ENCODE results near the gene CNIH3.

CNIH3 gene

GRCh38 chr1:224632921-224633321 lies 16.8 kb downstream of the CNIH3 start:
- in situ Hi-C loops (cut with HindIII; ENCODE audit: low pct_ligation_motif_present, low pct_unique_long_range_greater_than_20kb, low sequenced_read_pairs) = no loop called here
- DNase-seq = peak; percentile 16

- no peak for DNase-seq
- in situ Hi-C loops (cut with HindIII; ENCODE audit: low pct_ligation_motif_present, low pct_unique_long_range_greater_than_20kb, low sequenced_read_pairs) = no loop called here
Measured at GRCh38 chr1:224635356-224635755, 19.2 kb downstream of the CNIH3 start.

- in situ Hi-C loops (cut with HindIII; ENCODE audit: low pct_ligation_motif_present, low pct_unique_long_range_greater_than_20kb, low sequenced_read_pairs) = no loop called here
- DNase-seq = no peak
Measured at GRCh38 chr1:224637515-224637914, 21.4 kb downstream of the CNIH3 start.

DNA sequence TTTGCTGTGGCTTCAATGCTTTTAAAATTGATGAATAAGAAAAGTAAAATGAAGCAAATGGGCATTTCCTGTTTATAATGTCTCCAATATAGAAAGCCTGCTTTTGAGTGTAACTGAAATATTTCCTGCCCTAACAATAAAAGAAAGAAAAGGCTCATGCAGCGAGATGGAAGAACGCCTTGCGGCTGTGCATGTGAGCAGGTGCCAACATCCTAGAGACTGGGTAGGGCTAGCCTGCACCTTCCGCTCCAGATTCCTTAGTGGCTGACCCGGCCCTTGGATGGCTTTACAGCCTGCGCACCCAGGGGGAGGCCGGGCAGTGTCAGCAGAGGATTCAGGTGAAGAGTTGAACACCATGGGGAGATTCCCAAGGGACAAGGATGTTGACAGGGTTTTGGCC lies 21.8 kb downstream of the CNIH3 start:
- no peak for DNase-seq
- in situ Hi-C loops (cut with HindIII; ENCODE audit: low pct_ligation_motif_present, low pct_unique_long_range_greater_than_20kb, low sequenced_read_pairs) = no loop called here

GRCh38 chr1:224639426-224639975 lies 23.4 kb downstream of the CNIH3 start:
- DNase-seq = no peak
- in situ Hi-C loops (cut with HindIII; ENCODE audit: low pct_ligation_motif_present, low pct_unique_long_range_greater_than_20kb, low sequenced_read_pairs) = no loop called here

DNA sequence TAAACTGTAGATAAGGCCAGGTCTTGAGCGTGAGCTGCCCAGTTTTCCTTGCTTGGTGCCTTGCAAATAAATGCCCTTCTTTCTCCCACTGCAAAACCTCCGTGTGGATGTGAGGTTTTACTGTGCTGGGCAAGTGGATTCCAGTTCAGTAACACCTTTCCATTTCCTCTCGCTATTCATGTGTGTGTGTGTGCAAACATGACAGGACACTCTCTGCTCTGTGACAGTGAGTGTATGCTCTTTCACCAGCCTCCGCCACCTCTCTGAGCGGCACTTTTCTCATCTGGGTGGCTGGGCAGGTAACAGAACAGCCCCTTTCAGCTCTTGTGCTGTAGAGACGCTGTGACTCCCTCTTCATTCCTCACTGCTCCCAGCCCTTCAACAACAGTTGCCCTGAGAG lies 23.9 kb downstream of the CNIH3 start:
- no peak for DNase-seq
- in situ Hi-C loops (cut with HindIII; ENCODE audit: low pct_ligation_motif_present, low pct_unique_long_range_greater_than_20kb, low sequenced_read_pairs) = no loop called here

DNA sequence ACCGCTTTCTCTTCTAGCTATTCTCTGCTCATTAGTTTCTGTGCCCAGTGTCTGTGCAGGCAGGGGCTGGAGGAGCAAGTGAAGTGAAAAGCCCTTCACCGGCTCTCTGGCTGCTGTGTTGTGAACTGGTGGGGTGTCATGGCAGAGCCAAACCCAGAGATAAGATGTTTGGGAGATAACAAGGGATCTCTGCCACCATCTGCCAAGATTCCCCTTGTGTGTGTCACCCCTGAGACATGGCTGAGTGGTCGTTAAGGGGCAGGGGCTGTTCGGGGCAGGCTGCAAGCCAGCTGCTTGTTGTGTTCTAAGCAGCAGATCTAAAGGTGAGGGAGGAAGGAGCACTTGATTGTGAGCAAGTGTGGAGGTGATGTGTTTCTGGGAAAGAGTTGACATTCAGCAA lies 24.5 kb downstream of the CNIH3 start:
- in situ Hi-C loops (cut with HindIII; ENCODE audit: low pct_ligation_motif_present, low pct_unique_long_range_greater_than_20kb, low sequenced_read_pairs) = no loop called here

GRCh38 chr1:224641030-224641429 lies 24.9 kb downstream of the CNIH3 start:
- in situ Hi-C loops (cut with HindIII; ENCODE audit: low pct_ligation_motif_present, low pct_unique_long_range_greater_than_20kb, low sequenced_read_pairs) = no loop called here
- no peak for DNase-seq

More for the DNA sequence above, 24.5 kb downstream of the CNIH3 start:
- no peak for DNase-seq

GRCh38 chr1:224643653-224644052 lies 27.5 kb downstream of the CNIH3 start:
- in situ Hi-C loops (cut with HindIII; ENCODE audit: low pct_ligation_motif_present, low pct_unique_long_range_greater_than_20kb, low sequenced_read_pairs) = no loop called here
- no peak for DNase-seq

DNA sequence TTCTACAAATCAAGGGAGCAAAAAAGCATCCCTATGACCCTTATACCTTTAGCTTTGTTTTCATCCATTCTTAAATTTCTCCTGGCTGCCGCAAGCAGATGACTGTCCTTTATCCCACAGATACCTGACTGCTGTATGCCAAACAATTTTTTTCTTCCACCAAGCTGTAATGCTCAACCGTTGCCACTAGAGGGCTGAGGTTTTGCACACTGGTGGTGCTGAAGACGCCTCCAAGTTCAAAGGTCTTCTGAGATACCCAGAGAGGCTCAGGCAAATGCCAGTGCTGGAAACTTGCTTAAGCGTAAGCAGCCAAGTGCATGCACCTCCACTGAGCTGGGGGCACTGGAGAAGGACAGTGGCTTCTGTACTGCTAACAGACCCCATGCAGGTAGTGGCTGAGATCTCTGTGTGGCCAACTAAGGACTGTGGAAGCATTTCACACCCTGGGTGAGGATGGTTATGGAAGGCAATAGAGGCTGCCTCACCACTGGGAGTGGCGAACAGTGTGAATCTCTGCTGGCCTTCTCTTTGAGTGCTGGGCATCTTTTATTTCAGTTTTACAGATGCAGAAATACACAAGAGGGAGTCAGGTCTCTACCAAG lies 28.5 kb downstream of the CNIH3 start:
- peak; percentile 60 for DNase-seq
- in situ Hi-C loops (cut with HindIII; ENCODE audit: low pct_ligation_motif_present, low pct_unique_long_range_greater_than_20kb, low sequenced_read_pairs) = no loop called here

GRCh38 chr1:224647449-224647848 lies 31.3 kb downstream of the CNIH3 start:
- in situ Hi-C loops (cut with HindIII; ENCODE audit: low pct_ligation_motif_present, low pct_unique_long_range_greater_than_20kb, low sequenced_read_pairs) = no loop called here

DNA sequence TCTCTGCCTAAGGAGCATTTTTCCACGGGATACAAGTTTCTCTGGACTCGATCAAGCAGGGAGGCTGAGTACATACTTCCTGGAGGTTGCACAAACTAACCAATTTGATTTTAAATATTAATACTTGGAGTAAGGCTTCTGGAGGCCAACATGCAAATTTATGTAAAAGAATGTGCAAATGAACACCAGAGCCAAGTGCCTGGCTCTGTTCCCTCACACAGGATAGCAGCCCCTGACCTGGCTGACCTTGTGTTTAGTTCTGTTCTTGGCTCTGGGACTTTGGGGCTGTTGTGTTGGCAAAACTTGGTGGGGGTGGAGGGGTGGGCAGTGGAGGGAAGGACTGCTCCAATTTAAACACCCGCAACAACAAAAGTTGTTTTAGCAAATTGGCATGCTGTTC lies 34.2 kb downstream of the CNIH3 start:
- in situ Hi-C loops (cut with HindIII; ENCODE audit: low pct_ligation_motif_present, low pct_unique_long_range_greater_than_20kb, low sequenced_read_pairs) = no loop called here
- DNase-seq = no peak

More at GRCh38 chr1:224647449-224647848, 31.3 kb downstream of the CNIH3 start:
- DNase-seq = no peak

GRCh38 chr1:224651188-224651587 lies 35.1 kb downstream of the CNIH3 start:
- DNase-seq = no peak
- in situ Hi-C loops (cut with HindIII; ENCODE audit: low pct_ligation_motif_present, low pct_unique_long_range_greater_than_20kb, low sequenced_read_pairs) = no loop called here

GRCh38 chr1:224656392-224656791 lies 40.3 kb downstream of the CNIH3 start:
- in situ Hi-C loops (cut with HindIII; ENCODE audit: low pct_ligation_motif_present, low pct_unique_long_range_greater_than_20kb, low sequenced_read_pairs) = no loop called here
- DNase-seq = no peak

DNA sequence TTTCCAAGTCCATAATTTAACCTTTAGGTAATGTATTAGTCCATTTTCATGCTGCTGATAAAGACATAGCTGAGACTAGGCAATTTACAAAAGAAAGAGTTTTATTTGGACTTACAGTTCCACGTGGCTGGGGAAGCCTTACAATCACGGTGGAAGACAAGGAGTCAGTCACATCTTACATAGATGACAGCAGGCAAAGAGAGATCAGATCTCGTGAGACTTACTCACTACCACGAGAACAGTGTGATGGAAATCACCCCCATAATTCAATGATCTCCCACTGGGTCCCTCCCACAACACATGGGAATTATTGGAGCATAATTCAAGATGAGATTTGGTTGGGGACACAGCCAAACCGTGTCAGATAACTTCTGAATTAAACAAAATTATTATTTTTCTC lies 44.0 kb downstream of the CNIH3 start:
- no peak for DNase-seq
- in situ Hi-C loops (cut with HindIII; ENCODE audit: low pct_ligation_motif_present, low pct_unique_long_range_greater_than_20kb, low sequenced_read_pairs) = no loop called here

GRCh38 chr1:224662870-224663269 lies 46.8 kb downstream of the CNIH3 start:
- DNase-seq = no peak

DNA sequence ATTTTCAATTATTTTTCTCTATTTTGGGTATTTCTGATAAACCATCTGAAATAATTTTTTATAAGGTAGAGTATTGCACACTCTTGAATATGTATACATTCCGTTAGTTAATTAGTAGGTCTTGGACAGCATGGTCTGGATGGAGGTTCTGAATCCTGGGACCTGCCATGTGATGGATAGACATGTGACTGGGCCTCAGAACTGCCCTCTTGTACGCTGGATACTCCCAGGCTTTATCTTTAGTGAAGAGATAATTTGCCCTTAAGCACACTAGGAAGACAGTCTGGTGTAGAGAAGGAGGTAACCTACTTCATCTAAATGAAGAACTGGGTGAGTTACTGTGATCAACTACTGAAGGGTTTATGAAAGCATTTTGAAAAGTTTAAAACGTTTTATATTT lies 48.9 kb downstream of the CNIH3 start:
- in situ Hi-C loops (cut with HindIII; ENCODE audit: low pct_ligation_motif_present, low pct_unique_long_range_greater_than_20kb, low sequenced_read_pairs) = no loop called here
- DNase-seq = no peak

More at GRCh38 chr1:224662870-224663269, 46.8 kb downstream of the CNIH3 start:
- in situ Hi-C loops (cut with HindIII; ENCODE audit: low pct_ligation_motif_present, low pct_unique_long_range_greater_than_20kb, low sequenced_read_pairs) = no loop called here

- in situ Hi-C loops (cut with HindIII; ENCODE audit: low pct_ligation_motif_present, low pct_unique_long_range_greater_than_20kb, low sequenced_read_pairs) = no loop called here
- DNase-seq = no peak
Measured at GRCh38 chr1:224666078-224666477, 50.0 kb downstream of the CNIH3 start.

- in situ Hi-C loops (cut with HindIII; ENCODE audit: low pct_ligation_motif_present, low pct_unique_long_range_greater_than_20kb, low sequenced_read_pairs) = no loop called here
Measured at GRCh38 chr1:224666913-224667312, 50.8 kb downstream of the CNIH3 start.

GRCh38 chr1:224668984-224669383 lies 52.9 kb downstream of the CNIH3 start:
- in situ Hi-C loops (cut with HindIII; ENCODE audit: low pct_ligation_motif_present, low pct_unique_long_range_greater_than_20kb, low sequenced_read_pairs) = no loop called here
- DNase-seq = no peak

More at GRCh38 chr1:224666913-224667312, 50.8 kb downstream of the CNIH3 start:
- DNase-seq = no peak

All from ACHN (cell line).